Stimulated activated CD8-positive, alpha-beta memory T cell treated with anti-CD3 and anti-CD28 coated beads, Interleukin-7, amount 100 ng/mL, for 4 hours (primary cell): ENCODE measurements around the gene GFOD1.

ENCODE experiments used
- DNase-seq, 2 donors: peaks; one replicate each; pipeline ENCODE4 v3.0.0-alpha.2; 2020; ENCODE audit warnings: low read depth in 2 of 2

The GFOD1 gene

GRCh38 chr6:13375360-13375878, 112.0 kb downstream of the GFOD1 start:
- no peak for DNase-seq

DNA sequence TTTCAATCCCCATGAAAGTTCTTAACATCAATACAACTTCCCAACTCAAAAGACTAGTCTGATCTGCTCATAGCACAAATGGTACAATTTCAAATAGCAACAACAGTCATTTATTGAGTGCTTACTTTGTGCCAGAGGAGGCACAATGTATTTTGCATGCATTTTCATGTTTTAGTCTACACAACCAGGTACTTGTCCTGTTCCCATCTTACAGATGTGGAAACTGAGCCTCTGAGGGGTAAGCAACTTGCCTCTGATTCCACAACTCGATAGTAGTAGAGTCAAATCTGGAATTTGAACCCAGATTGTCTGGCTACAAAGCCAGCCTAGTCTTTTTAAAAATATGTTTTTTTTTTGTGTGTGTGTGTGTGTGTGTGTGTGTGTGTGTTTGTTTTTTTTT, 113.5 kb downstream of the GFOD1 start:
- DNase-seq: no peak

GRCh38 chr6:13373488-13373886, 113.9 kb downstream of the GFOD1 start:
- DNase-seq: no peak

DNA sequence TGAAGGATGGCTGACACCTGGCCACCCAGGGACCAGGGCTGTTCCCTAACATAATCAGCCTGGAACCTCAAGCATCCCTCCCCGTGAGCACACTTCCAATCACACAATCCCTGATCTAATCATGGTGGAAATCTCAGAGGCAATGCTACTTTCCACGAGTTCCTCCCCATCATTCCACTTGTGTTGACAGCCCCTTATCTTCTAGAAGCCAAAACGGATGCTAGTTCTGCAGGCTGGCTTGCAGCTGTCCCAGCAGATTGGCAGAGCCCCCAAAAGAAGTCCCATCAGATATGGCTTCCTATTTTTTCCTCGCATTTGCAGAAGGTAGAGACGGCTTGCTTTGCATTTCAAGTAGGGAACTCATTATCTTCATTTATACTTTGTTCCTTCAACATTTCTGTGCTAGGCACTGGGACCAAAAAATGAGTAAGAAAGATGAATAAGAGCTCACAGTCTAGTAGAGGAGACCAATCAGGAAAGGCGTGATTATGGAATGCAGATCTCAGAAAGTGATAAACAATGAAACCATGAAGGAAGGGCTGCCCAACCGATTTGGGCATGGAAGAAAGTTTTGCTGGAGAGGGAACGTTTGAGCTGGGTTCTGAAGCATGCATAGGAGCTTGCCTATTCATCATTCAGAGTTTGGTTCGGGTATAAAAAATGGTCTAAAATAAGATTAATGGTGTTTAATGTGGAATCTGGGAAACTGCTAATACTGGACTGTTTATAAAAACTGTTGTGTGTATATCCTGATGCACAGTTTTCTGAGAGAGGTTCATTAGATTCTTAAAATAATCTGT, 114.5 kb downstream of the GFOD1 start:
- no peak for DNase-seq

GRCh38 chr6:13372076-13372475, 115.3 kb downstream of the GFOD1 start:
- DNase-seq: no peak

- DNase-seq: no peak
Measured at GRCh38 chr6:13371421-13372072, 115.9 kb downstream of the GFOD1 start.

- DNase-seq: no peak
Measured at GRCh38 chr6:13370623-13371022, 116.8 kb downstream of the GFOD1 start.

DNA sequence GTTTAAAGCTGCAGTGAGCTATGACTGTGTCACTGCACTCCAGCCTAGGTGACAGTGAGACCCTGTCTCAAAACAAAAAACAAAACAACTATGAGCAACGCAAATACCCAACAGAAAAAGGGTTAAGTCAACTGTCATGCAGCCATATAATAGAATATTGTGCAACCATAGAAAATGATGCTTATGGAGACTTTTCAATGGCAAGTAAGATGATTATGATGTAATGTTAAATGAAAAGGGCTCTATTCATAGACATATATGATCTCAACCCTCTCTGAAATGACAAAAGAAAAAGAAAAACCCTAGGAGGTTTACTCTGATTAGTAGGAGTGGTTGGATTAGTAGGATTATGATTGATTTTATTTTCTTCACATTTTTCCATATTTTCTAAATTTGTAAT, 117.8 kb downstream of the GFOD1 start:
- DNase-seq: no peak

DNA sequence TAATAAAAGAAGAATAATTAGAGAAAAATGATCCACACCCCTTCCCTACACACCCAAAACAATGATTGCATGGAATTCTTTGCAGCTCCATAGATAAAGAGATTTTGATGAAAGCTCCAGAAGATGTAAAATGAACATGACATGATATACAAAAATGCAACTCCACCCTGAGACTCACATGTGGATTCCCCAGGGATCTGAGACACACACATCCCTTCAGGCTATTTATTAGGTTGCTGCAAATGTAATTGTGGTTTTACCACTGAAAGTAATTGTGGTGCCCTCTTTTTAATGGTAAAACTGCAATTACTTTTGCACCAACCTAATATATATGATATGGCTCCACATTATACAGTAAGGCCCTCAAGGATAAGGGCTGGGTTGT, 118.7 kb downstream of the GFOD1 start:
- DNase-seq: no peak

DNA sequence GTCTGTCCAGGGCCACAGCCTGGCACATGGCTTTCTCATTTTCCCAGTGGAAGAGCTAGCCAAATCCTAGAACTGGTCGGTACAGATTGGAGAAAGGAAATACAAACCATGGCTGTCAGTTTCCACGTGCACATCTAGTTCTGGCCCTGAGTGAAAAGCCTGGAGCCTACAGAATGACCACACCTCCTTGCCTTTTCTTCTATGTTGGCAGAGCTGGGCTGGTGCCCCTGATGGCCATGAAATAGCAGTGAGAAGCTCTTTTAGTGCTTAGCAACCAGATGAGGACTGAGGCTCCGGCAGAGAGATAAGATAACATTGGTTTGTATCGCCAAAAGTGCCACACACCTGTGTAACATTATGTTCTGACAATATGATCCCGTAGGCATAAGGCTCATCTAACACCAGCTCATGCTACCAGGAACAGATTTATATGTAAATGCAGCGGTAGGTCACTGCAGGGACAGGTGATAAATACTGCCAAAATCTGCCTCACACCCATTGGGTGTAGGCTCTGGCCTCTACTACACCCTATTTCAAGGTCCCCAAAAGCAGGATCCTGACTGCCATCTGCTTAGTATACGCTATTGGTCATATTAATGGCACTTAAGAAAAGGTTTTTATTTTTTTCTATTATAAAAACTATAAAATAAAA, 119.2 kb downstream of the GFOD1 start:
- DNase-seq: no peak

- DNase-seq: no peak
Measured at GRCh38 chr6:13367396-13367795, 120.0 kb downstream of the GFOD1 start.

DNA sequence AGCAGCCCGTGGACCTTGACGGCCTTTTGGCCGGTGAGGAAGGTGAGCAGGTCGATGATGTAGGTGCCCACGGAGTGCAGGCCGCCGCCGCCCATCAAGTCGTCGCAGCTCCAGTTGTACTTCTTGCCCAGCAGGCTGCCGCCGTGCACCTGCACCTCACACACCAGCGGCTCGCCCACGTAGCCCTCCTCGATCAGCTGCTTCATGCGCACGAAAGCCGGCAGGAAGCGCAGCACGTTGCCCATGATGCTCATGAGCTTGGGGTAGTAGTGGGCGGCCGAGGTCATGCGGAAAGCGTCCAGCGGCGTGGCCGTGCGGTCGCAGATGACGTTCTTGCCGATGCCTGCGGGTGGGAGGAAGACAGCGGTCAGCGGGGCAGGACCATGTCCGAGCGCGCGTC, 122.1 kb downstream of the GFOD1 start:
- DNase-seq: no peak

DNA sequence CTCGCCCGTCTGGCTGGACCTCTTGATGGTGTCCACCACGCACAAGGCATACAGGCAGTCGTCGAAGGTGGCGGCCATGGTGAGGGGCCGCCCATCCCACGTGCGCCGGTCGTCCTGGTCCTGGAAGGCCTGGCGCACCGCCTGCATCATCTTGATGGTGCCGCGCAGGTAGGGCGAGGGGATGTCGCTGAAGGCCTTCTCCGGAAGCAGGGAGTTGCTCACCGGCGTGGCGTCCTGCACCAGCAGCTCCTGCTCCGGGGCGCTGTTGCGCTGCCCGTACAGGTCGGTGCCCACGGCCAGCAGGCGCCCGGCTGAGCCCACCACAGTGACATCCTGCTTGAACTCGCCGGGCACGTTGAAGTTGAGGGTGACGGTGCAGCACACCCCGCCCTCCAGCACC, 122.6 kb downstream of the GFOD1 start:
- no peak for DNase-seq

DNA sequence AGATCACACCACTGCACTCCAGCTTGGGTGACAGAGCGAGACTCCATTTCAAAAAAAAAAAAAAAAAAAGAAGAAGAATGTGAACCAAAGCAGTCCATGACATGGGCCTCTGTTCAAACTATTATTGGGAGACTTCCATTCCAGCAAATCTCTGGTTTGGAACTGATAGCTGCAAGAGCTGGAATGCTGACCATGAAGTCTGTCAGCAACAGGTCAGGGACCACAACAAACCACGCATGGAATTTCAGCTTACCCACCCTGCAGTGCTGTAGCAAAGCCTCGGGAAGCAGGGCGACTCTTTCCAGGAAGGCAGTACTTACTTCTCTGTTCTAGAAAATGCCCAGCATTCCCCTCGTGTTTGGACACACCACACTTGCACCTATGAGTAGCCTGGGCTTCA, 125.0 kb downstream of the GFOD1 start:
- no peak for DNase-seq

DNA sequence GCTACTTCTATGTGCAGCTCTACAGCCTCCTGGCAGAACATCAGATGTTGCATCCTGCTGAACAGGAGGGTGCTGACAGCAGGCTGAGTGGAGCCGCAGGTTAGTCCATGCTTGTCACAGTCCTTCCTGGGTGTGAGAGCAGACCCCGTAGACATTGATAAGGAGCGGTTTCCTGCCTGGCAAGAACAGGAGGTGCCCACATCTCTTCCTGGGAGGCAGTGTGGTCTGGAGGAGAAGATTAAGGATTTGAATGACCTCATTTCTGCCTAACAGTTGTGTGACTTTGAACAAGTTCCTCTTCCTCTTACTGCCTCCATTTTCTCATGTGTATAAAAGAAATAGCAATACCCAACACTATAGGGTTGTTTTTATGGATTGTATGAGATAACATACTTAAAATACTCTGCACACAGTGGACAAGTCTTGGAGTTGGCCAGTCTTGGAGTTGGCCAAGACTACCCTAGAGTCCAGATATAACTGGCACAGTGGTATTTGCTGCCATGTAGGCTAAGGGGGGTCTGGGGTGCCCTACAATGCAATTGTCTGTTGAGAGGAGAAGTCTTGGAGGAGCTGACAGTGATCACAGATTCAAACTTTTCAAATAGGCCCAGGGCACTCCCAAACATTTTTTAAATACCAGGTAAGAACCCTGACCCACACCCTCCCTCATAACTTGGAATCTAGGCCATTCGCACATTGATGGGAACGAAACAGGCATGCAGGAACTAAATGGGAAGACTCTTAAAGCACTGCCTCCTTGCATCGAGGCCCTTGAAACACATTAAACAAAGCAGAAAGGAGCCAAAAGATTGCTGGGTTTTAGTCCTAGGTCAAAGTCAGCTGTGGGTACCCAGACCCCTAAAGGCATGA, 126.5 kb downstream of the GFOD1 start:
- DNase-seq: no peak

DNA sequence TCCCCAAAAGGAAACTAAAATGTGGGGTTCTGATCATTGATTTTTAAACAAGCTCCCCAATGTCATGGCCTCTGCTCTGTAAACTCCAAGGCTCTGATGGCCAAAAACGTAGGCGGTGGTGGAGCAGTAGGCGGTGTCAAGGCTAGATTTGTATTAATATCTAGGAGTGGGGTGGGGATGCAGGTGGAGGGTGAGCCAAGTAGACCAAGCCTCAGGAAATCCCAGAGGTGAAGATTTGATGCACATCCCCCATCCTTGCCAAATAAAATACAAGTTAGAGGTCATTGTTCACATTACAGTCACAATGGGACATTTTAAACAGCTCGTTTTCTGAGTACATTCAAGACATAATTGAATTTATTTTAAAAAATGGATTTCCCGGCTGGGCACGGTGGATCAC, 128.1 kb downstream of the GFOD1 start:
- no peak for DNase-seq

- DNase-seq: no peak
Measured at GRCh38 chr6:13358511-13358910, 128.9 kb downstream of the GFOD1 start.

GRCh38 chr6:13357551-13358075, 129.8 kb downstream of the GFOD1 start:
- no peak for DNase-seq

DNA sequence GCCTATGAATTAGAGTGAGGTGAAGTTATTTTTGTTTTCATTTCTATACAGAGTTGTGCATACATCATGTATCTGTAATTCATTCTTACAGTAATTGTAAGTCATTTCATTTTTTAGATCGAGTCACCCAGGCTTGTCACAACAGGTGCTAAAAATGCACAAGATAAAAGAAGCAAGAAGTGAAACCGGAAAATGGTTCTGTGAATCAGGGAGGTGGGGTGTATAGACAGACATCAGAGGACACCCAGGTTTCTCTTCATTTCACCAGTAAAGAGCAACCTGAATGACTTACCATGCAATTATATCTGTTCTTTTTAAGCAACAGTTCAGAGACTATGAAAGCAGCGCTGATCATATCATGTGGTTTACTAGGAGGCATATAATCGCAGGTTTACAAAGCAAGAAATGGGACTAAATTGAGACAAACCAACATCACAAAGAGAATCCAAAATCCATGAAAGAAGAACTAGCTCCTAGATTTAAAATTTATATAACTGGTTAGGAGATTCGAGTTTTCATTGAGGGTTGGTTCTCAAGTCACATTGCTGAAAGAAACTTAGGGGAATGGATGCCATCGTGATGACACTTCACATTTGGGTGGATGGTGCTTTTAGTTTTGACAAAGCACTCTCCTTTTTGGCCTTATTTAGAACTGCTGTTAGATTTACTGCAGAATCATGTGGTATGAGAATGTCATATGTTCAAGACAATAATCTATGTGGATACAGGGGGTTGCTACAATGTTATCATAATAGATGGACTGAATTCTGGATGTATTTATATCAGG, 131.2 kb downstream of the GFOD1 start:
- peak in 1 of 2 donors; percentile 8 for DNase-seq

DNA sequence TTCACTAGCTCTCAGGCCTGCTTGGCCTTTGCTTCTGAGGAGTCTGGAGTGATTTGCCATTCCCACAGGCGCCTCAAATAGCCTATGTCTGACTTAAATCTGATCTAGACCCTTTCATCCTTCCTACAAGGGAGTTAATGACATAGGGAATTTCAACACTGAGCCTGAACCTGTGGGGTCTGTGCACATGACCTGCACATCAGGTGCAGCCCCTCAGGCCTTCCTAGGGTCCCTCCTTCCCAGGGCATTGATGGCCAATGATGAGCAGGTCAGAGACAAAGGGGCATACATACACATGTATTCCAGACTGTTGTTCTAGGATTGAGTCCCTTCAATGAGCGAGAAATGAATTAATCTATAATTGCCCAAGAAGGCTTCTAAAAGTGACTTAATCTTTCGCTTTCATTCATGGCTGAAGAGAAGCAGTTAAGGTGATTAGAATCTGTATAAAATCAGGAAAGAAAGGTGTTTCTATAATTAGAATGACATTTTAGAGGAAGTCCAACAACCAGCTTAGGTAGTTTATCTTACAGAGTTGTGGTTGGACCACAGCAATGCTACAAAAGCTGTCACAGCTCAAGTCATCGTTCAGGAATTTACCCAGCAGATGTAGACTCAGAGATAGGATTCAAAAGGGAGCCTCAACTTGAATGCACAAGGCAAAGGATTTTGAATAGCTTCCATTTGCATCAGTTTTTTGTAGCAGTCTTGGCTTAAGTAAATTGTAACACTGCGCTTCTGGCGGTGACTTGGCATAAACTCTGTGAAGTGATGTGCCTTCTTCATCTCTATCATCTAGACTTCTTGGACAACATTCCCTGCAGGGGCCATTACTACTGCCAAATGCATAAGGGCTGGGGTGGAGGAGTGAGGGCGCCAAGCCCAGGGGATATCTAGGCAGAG, 132.1 kb downstream of the GFOD1 start:
- DNase-seq: no peak
